Hepatocyte (in vitro differentiated cells): ENCODE results near the gene PAX5. TPM values are rescaled to one million over a fixed set of nuclear protein-coding genes. Genes with fewer than 3 reads are reported as not detected.

Experiments
- DNase-seq: peaks from one replicate; pipeline ENCODE4 v3.0.0-alpha.2; 2016; ENCODE audit warnings: low spot score
- H2AFZ ChIP-seq: fragments of 200-600 bp; sonication (generic); 2 replicates; pipeline ENCODE4 v1.6.0; 2016; ENCODE audit warnings: antibody characterized with exemption, mild to moderate bottlenecking
- H3K27ac ChIP-seq: fragments of 200-600 bp; sonication (generic); 2 replicates; pipeline ENCODE4 v1.5.1; 2016; ENCODE audit warnings: mild to moderate bottlenecking
- H3K27me3 ChIP-seq: fragments of 200-600 bp; sonication (generic); 2 replicates; pipeline ENCODE4 v1.6.1; 2016
- H3K36me3 ChIP-seq: fragments of 200-600 bp; sonication (generic); replicated peaks from 2 replicates; pipeline ENCODE4 v1.5.1; 2016; ENCODE audit warnings: low read depth; ENCODE audit not compliant: insufficient read depth
- H3K4me1 ChIP-seq: fragments of 200-600 bp; sonication (generic); 2 replicates; pipeline ENCODE4 v1.5.1; 2016; ENCODE audit warnings: mild to moderate bottlenecking, moderate library complexity; ENCODE audit not compliant: insufficient read depth
- H3K4me2 ChIP-seq: fragments of 200-600 bp; sonication (generic); 2 replicates; pipeline ENCODE4 v1.6.0; 2016
- H3K4me3 ChIP-seq: fragments of 200-600 bp; sonication (generic); 2 replicates; pipeline ENCODE4 v1.5.1; 2016; ENCODE audit warnings: mild to moderate bottlenecking
- H3K79me2 ChIP-seq: fragments of 200-600 bp; sonication (generic); 2 replicates; pipeline ENCODE4 v1.6.0; 2017; ENCODE audit warnings: mild to moderate bottlenecking
- H3K9me2 ChIP-seq: fragments of 200-600 bp; sonication (generic); replicated peaks from 2 replicates; pipeline ENCODE4 v1.6.0; 2017; ENCODE audit warnings: mild to moderate bottlenecking; ENCODE audit not compliant: insufficient read depth
- H3K9me3 ChIP-seq: fragments of 200-600 bp; sonication (generic); 2 replicates; pipeline ENCODE4 v1.5.1; 2016; ENCODE audit warnings: low read depth, mild to moderate bottlenecking
- H4K20me1 ChIP-seq: fragments of 200-600 bp; sonication (generic); 2 replicates; pipeline ENCODE4 v1.6.0; 2016; ENCODE audit warnings: mild to moderate bottlenecking; ENCODE audit not compliant: insufficient read depth, poor library complexity, severe bottlenecking
- CTCF ChIP-seq: fragments of 200-600 bp; sonication (generic); IDR thresholded peaks from 2 replicates; pipeline ENCODE4 v1.5.1; 2016; ENCODE audit warnings: antibody characterized with exemption, mild to moderate bottlenecking; ENCODE audit not compliant: poor library complexity
- EZH2 ChIP-seq: fragments of 200-600 bp; sonication (generic); IDR thresholded peaks from 2 replicates; pipeline ENCODE4 v1.6.1; 2016; ENCODE audit warnings: antibody characterized with exemption, mild to moderate bottlenecking, borderline replicate concordance
- EZH2phosphoT487 ChIP-seq: fragments of 200-600 bp; sonication (generic); IDR thresholded peaks from one replicate; pipeline ENCODE4 v1.6.1; 2018; ENCODE audit warnings: antibody characterized with exemption, mild to moderate bottlenecking, low read depth, moderate library complexity; ENCODE audit not compliant: unreplicated experiment, severe bottlenecking
- WGBS: methylation state at CpG from one replicate; pipeline ENCODE4 v1.1.6; 2016; ENCODE audit warnings: low lambda C conversion rate; ENCODE audit errors: missing lambda C conversion rate; 5-methylcytosine and 5-hydroxymethylcytosine counted together
- polyA plus RNA-seq: library from polyadenylated mRNA; unstranded; fragments of >200 nt; fragmentation: Nextera tagmentation; extraction: Ambion mirVana; gene quantifications from 2 replicates; pipeline ENCODE4 v1.2.1, GENCODE V29; 2016
- total RNA-seq: library from RNA; depleted of rRNA; stranded (reverse); fragments of >200 nt; gene quantifications from 2 replicates; pipeline ENCODE4 v1.2.3, GENCODE V29; 2014

PAX5 gene
- total and polyA plus RNA-seq, 2 experiments from 2014 or later, result not detected

DNA sequence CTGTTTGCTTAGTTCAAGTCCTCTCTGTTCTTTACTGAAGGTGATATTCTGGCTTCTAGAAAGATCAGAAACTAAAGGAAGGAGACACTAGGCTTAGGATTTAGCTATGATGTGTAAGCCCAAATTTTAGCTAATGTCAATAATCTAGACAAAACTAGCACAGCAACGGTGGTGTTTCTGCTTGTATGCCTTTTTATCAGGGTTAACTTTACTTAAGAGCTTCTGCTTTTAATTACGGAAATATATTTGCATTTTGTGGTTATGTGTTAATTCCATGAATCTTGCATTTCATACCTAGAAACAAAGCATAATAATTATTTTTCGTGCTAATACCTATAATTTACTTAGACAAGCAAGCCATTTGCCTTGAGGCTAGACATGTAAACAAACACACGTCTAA is 96.1 kb downstream of the PAX5 start:
- Histone ChIP-seq H3K4me3 (no peak overlapping the region), H3K4me2 (no peak overlapping the region), H3K27me3 (peaks cover 15% of the 10 kb centered on the region), H3K36me3 (no peaks in the 10 kb centered on the region), H3K27ac (no peak overlapping the region), H2AFZ (no peak overlapping the region), H3K9me2 (no peaks in the 10 kb centered on the region), H3K79me2 (no peaks in the 10 kb centered on the region), H3K9me3 (no peaks in the 10 kb centered on the region), H4K20me1 (no peaks in the 10 kb centered on the region), H3K4me1 (no peaks in the 10 kb centered on the region)
- TF ChIP-seq CTCF, result no peak
- no peak for TF ChIP-seq EZH2
- no peak for TF ChIP-seq EZH2phosphoT487
- DNase-seq, result no peak
- 48% methylated on average over 4 of the region's 4 CpGs for WGBS

- no peak for DNase-seq
- Histone ChIP-seq H3K36me3 (no peaks in the 10 kb centered on the region), H3K9me2 (no peaks in the 10 kb centered on the region), H3K4me1 (no peaks in the 10 kb centered on the region), H3K27me3 (peaks cover 15% of the 10 kb centered on the region), H4K20me1 (no peaks in the 10 kb centered on the region), H3K27ac (no peak overlapping the region), H3K4me2 (no peak overlapping the region), H3K79me2 (no peaks in the 10 kb centered on the region), H2AFZ (no peak overlapping the region), H3K4me3 (no peak overlapping the region), H3K9me3 (no peaks in the 10 kb centered on the region)
- 71% methylated on average over 7 of the region's 7 CpGs for WGBS
- no peak for TF ChIP-seq EZH2phosphoT487
- TF ChIP-seq CTCF, result no peak
- no peak for TF ChIP-seq EZH2
Observed at GRCh38 chr9:36937346-36937745, 96.7 kb downstream of the PAX5 start.

- Histone ChIP-seq H3K27ac (no peak overlapping the region), H3K79me2 (no peaks in the 10 kb centered on the region), H3K4me3 (no peak overlapping the region), H3K4me2 (no peak overlapping the region), H3K4me1 (no peaks in the 10 kb centered on the region), H3K9me2 (no peaks in the 10 kb centered on the region), H3K36me3 (no peaks in the 10 kb centered on the region), H3K27me3 (peaks cover 15% of the 10 kb centered on the region), H4K20me1 (no peaks in the 10 kb centered on the region), H2AFZ (no peak overlapping the region), H3K9me3 (no peaks in the 10 kb centered on the region)
- no peak for TF ChIP-seq EZH2phosphoT487
- TF ChIP-seq EZH2, result no peak
- no peak for TF ChIP-seq CTCF
- DNase-seq, result no peak
Observed at GRCh38 chr9:36936498-36936831, 97.6 kb downstream of the PAX5 start.
